ENCODE results near the gene NUDT9.
"Not testable (repeated sequence)": the region's sequence is repeated elsewhere in the genome, so short reads cannot be mapped to it uniquely, and the experiment has no call there.

NUDT9 gene

DNA sequence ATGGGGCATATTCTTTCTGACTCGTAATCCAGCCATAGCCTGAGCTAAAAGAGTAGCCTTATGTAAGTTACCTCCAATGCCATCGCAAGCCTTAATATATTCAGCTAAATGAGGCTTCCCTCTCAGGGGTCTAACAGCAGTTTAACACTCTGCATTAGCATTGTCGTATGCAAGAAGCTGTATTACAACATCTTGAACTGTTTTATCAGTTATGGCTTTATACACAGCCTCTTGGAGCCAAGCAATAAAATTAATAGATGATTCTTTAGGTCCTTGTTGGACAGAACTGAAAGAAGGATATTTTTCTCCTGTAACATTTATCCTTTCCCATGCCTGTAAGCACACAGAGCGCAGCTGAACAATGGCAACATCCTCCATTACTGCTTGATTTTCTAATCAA, 15.5 kb upstream of the NUDT9 start:
- in situ Hi-C loops (cut with MboI; ENCODE audit: low sequenced_read_pairs) = not testable (repeated sequence)

DNA sequence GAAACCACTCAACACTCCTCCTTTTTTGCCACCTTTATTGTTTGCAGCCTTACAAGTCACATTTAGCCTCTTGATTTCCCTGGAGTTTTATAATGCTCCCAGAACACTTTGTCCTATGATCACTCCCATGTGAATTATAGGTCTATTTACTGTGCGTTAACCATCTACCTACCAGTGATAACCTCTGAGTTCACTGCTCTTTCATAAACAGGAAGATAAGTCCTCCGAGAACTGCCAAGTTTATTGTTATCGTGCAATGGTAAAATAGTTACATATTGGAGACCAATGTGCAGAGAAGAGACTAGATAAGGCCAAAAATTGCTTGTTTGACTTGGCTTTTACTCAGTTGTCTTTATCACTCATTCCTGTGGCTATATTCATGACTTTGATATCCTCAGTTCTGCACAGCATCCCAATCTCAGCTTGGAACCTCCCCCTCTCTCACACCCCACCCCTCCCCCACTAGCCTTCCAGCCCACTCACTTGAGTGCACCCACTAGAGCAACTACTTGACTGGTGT, 12.9 kb upstream of the NUDT9 start:
- in situ Hi-C loops (cut with MboI; ENCODE audit: low sequenced_read_pairs) = no loop called here

DNA sequence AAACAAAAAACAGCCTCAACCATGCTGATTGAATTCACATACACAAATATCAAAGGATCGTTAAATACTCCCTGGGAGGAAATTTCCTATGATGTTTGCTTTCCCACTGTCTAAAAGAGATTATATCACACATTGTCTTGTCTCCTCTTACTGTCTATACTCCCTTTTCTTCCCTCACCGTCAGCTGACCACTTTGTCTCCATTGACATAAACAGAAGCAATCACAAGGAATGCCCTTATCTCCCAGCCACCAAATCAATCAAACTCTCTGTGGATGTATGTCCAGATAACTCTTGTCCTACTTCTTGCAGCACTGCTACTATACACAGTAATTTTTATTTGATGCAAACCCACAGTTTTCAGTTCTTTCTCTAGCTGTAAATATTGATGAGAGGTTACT, 12.2 kb upstream of the NUDT9 start:
- in situ Hi-C loops (cut with MboI; ENCODE audit: low sequenced_read_pairs) = no loop called here

DNA sequence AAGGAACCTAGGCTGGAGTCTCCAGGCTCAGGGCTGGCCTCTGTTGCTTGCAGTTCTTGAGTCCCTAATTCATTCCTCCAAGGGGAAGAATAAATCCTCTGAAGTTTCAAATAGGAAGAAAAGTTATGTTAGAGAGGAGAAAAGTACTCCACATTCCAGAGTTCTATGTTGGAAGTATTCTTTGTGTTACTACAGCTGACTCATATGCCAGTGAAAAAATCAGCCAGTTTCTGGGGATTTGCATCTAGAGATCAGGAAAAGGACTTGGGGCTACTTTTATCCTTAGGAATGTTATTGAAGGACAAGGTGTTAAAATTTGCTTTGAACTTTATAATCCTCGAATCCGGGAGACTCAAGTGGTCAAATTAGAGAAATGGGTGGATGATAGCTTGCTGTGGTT, 11.7 kb upstream of the NUDT9 start:
- in situ Hi-C loops (cut with MboI; ENCODE audit: low sequenced_read_pairs) = no loop called here

DNA sequence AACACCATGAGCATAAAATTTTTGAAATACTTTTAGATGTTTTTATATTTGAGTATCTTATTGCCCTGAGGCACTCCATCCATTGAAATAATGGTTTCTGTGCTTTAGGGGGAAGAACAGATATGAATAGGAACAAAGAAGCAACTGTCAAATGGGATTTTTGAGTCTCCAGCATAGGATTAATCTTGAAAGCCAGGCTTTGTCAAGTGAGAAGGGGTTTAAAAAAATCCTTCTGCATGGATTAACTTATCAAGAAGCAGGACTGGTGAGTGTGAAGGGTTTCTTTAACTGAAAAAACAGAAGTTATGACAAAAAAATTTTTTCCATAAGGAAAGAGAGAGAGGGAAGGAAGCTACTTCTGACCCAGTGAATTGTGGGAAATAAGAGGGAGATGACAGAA, 7.6 kb upstream of the NUDT9 start:
- in situ Hi-C loops (cut with MboI; ENCODE audit: low sequenced_read_pairs) = no loop called here

DNA sequence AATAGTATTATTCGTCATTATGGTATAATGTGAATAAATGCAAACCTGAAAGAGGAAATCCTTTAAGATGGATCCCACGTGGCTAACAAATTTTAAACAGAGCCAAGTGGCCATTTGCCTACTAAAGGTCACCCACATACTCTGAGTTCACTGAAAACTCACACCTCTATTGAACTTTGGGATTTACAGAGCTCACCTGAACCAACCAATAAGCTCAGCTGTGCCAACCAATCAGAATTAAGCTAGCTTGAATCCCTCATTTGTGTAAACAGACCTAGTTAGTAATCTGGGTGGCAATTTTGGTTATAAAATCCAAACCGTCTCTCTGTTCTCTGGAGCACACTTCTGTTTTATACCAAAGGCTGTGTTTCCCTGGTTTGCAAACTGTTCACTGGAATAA, 5.4 kb upstream of the NUDT9 start:
- in situ Hi-C loops (cut with MboI; ENCODE audit: low sequenced_read_pairs) = no loop called here

DNA sequence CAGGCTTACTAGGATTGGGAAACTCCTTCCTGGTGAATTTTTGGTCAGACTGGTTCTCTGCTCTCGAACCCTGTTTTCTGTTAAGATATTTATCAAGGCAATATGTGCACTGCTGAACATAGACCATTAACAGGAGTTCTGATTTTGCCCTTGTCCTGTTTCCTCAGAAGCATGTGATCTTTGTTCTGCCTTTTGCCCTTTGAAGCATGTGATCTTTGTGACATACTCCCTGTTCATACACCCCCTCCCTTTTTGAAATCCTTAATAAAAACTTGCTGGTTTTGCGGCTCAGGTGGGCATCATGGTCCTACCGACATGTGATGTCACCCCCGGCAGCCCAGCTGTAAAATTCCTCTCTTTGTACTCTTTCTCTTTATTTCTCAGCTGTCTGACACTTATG, 4.0 kb upstream of the NUDT9 start:
- in situ Hi-C loops (cut with MboI; ENCODE audit: low sequenced_read_pairs) = not testable (repeated sequence)

DNA sequence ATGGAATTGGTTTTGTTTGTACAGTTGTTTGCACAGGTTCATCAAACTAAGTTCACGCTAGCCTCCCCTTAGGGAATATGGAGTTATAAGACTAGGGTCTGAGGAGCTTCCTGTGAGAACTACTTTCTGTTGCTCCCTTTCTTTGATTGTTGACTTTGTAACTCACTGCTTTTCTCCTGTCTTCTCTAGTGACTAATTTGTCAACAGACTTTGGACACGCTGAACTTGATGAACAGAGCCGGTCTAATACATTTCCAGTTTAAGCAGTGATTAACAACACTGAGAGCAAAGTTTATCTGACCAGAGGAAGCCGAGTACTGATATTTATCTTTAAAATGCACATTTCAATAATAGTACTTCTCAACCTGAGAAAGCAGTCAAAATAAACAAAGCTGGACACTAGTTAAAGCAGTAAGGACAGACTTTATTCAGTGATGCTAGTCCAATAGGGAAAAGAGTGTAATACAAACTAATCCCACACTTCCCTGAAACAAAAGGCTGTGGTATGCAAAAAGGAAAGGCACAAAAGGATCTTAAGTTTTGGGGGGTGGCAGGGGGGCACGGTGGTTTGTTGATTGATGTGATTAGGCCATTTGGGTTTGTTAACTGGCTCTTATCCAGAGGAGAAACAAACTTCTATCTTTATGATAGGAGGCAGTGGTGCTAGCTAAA, 2.7 kb upstream of the NUDT9 start:
- in situ Hi-C loops (cut with MboI; ENCODE audit: low sequenced_read_pairs) = no loop called here

DNA sequence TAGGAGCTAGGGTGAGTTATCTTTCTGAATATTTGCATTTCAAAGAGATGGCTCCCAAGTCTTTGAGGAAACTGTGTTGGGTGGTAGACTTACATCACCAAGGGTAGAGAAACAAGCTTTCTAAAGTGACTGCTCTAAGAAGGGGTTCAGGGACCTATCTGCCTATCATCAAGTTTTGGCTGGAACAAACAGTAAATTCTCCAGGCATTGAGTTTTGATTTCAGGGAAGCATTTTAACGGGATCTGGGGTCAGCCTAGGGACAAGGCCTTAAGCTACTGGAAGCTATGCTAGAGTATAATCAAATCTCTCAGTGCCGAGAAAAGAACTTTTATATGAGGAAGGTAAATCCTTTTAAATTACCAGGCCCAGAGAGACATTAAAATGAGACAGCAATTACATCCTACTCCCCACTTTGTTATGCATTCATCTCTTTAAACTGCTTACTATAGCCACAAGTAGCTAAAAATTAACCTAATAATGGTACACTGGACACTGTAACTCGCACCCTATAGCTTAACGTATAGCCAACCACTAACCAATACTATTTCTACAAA, 2.0 kb upstream of the NUDT9 start:
- in situ Hi-C loops (cut with MboI; ENCODE audit: low sequenced_read_pairs) = no loop called here

DNA sequence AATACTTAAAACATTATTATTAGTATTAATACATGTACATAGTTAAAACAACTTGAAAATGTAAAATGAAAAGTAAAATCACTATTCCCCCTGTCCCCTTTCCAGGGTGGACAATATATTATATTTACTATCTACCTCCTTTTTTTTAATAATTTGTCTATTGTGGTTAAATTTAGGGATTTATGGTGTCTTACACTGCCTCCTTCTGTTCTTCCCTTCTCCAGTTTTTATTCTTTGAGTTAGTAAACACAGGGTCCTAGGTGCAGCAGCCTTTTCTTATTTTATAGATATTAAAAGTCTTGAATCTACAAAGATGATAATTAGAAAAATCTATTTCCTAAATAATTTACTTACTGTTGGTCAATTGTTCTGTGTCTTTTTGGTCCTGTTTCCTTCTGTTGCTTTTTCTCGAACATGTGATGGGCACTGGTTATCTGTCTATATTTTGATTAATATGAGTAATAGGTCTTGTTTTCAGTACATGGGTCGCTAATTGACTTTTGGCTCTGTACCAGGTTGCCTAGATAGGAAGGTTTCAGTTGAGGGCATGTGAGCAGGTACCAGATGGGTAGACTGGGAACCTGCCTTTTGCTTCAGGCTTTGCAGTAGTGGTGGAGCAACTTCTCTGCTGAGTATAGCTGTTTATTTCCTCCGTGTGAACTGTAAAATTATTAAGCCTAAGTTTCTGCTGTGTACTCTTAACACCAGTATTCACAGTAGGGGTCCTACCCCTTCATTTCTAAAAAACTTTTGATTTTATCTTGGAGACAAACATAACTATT, 1.1 kb downstream of the NUDT9 start:
- in situ Hi-C loops (cut with MboI; ENCODE audit: low sequenced_read_pairs) = no loop called here

DNA sequence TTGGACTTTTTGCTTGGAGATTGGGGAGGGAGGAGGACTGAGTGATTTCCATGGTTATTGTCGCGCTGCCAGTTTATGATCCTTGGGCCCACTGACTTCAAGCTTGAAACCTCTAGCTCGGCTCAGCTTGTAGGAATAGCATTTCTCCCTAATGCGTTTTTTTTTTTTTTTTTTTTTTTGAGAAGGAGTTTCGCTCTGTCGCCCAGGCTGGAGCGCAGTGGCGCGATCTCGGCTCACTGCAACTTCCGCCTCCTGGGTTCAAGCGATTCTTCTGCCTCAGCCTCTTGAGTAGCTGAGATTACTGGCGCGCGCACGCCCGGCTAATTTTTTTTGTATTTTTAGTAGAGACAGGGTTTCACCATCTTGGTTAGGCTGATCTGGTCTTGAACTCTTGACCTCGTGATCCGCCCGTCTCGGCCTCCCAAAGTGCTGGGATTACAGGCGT, 1.7 kb downstream of the NUDT9 start:
- in situ Hi-C loops (cut with MboI; ENCODE audit: low sequenced_read_pairs) = not testable (repeated sequence)

DNA sequence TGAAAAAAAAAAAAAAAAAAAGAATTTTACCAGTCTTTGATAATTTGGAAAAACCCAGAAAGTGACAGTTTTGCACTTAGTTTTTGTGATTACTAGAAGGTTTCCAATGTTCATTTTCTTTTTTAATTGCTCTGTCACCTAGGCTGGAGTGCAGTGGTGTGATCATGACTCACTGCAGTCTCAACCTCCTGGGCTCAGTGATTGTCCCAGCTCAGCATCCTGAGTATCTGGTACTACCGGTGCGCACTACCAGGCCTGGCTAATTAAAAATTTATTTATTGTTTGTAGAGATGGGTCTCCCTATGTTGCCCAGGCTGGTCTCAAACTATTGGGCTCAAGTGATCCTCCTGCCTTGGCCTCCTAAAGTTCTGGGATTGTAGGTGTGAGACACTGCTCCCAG, 3.3 kb downstream of the NUDT9 start:
- in situ Hi-C loops (cut with MboI; ENCODE audit: low sequenced_read_pairs) = no loop called here

DNA sequence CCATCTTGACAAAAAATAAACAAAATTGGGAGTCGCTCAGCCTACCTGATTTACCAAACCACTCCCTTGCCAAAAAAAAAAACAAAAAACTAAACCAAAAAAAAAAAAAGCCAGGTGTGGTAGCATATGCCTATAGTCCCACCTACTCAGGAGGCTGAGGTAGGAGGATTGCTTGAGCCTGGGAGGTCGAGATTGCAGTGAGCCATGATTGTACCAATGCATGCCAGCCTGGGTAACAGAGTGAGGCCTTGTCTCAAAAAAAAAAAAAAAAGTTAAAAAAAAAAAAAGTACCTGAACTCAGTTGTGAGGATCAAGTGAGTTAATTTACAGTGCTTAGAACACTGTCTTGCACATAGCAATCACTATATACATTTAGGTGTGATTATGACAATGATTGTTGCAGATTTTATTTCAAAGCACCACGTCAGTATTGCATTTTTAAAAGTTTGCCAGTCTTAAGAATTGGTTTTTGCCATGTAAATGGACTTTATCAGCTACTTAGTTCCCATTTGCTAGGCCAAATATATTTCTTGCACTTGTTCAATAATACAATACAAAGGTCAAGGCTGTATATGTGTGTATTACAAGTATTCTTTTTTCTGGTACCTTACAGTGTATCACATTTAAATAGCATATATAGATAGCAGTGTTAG, 4.6 kb downstream of the NUDT9 start:
- in situ Hi-C loops (cut with MboI; ENCODE audit: low sequenced_read_pairs) = no loop called here

DNA sequence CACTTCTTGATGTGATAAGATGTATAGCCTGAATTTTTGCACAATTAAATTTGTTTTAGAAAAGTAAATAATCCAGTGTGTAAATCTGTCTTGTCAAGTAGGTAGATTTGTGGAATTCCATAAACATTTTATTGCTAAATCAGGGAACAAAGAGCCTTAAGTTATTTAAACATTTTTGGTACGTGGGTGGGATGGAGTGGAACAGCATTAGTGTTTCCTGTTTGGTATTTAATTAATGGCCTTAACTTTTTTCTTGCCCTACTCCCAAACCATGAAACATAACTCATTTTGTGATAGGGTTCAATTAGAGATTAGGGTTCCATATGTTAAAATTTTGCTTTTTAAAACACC, 5.1 kb downstream of the NUDT9 start:
- in situ Hi-C loops (cut with MboI; ENCODE audit: low sequenced_read_pairs) = no loop called here

DNA sequence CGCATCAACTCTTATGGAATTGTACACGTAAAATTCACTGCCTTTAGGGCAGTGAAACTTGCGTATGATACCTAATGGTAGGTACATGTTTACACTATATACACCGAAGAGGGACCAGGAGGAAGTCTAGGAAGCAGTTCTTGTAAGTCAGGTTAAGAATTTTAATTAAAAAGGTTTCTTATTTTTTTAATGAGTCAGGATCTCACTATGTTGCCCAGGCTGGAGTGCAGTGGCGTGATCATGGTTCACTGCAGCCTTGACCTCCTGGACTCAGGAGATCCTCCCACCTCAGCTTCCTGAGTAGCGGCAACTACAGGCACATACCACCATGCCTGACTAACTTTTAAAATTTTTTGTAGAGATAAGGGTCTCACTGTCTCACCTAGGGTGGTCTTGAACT, 6.6 kb downstream of the NUDT9 start:
- in situ Hi-C loops (cut with MboI; ENCODE audit: low sequenced_read_pairs) = no loop called here

DNA sequence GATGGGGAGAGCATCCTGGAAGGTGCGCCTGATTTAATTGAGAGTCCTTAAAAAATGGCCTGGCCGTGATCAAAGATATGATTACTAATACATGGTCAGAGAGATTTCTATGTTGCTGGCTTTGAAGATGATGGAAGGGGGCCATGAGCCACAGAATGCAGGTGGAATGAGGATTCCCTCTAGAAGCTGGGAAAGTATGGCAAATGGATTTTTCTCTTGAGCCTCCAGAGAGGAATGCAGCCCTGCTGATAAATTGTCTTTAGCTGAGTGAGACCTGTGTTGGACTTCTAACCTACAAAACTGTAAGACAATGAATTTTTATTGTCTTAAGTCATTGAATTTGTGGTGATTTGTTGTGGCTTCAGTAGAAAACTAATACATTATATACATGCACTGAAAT, 7.7 kb downstream of the NUDT9 start:
- in situ Hi-C loops (cut with MboI; ENCODE audit: low sequenced_read_pairs) = no loop called here

DNA sequence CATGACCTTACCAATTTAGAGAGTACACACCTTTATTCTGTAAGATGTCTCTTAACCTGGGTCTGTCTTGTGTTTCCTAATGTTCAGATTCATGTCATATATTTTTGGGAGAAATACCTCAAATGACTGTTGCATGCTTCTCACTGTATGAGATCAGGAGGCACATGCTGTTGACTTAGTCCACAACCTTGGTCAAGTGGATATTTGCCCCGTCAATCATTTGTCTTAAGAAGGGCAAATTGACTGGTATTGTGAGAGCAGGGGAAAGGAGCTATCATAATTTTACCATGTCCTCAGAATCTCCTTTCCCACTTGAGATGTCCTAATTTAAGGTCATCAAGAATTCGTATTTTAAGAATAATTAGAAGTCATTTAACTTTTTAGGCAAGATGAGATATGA, 11.0 kb downstream of the NUDT9 start:
- in situ Hi-C loops (cut with MboI; ENCODE audit: low sequenced_read_pairs) = no loop called here

DNA sequence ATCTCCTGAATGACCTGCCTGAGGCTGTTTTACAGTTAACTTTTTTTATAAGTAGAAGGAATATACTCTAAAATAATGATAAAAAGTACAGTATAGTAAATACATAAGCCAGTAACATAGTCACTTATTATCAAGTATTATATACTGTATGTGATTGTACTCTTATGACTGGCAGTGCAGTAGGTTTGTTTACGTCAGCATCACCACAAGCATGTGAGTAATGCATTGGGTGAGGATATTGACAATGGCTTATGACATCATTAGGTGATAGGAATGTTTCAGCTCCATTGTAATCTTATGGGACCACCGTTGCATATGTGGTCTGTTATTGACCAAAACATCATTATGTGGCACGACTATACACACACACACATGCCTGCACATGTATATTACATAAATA, 20.5 kb downstream of the NUDT9 start:
- in situ Hi-C loops (cut with MboI; ENCODE audit: low sequenced_read_pairs) = no loop called here

DNA sequence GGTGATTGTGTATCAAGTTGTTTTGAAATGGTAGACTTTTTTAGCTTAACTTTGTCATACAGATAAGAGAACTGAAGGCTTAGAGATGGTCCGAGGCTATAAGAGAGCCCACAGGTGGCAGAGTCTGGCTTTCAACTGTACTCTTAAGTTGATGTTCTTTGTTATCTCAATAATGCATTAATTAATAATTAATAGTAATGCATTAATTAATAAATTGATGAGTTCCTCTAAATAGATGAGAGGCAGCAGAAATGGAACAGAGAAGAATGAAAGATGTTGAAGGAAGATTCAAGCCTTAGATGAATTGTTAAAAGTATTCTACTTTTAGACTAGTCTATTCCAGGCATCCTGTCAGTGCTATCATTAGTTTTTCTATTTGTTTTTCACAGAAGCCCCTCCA, 22.4 kb downstream of the NUDT9 start:
- in situ Hi-C loops (cut with MboI; ENCODE audit: low sequenced_read_pairs) = no loop called here

DNA sequence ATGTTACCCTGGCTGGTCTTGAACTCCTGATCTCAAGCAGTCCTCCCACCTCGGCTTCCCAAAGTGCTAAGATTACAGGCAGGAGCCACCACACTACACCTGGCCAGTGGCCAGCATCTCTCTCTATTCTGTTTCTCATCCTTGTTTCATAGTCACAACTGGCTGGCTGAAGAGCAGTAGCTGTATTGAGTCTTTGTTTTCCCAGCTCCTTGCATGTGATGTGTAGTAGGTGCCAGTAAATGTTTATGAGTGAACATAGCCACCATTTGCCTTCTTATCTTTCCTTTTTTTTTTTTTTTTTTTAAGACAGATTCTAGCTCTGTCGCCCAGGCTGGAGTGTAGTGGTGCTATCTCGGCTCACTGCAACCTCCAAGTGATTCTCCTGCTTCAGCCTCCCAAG, 23.6 kb downstream of the NUDT9 start:
- in situ Hi-C loops (cut with MboI; ENCODE audit: low sequenced_read_pairs) = no loop called here

DNA sequence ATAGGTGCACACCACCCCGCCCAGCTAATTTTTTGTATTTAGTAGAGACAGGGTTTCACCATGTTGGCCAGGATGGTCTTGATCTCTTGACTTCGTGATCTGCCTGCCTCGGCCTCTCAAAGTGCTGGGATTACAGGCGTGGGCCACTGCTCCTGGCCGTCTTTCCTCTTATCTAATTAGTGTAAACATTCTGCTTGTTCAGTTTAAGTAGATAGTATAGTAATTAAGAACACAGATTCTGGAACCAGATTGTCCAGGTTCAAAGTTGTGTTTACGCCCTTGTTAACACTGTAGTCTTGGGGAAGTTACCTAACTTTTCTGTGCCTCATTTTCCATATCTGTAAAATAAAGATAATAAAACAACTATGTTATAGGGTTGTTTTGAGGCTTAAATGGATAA, 24.0 kb downstream of the NUDT9 start:
- in situ Hi-C loops (cut with MboI; ENCODE audit: low sequenced_read_pairs) = not testable (repeated sequence)

DNA sequence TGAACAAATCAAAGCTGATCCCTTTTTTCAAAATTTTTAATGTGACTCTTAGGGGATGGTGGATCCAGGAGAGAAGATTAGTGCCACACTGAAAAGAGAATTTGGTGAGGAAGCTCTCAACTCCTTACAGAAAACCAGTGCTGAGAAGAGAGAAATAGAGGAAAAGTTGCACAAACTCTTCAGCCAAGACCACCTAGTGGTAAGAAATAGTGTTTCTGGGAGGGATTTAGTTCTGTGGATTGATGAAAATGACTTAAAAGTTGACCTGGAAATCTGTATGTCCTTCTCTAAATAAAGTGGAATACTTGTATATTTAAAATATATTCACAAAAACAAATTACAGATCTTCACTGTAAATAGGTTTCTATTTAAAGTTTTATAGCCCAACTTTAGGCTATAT, 29.2 kb downstream of the NUDT9 start:
- in situ Hi-C loops (cut with MboI; ENCODE audit: low sequenced_read_pairs) = loop anchor here (25.0 kb wide), 1 partner anchor 189 kb away; no protein-coding TSS in a partner anchor

Measured in HL-60/S4 treated with phorbol 12-myristate 13-acetate at 8.2 ng/mL for 4 days and 3 days (cell line).